ENCODE results near the gene VAT1. TPM values are rescaled to one million over a fixed set of nuclear protein-coding genes. Genes with fewer than 3 reads are reported as not detected.

VAT1 gene
- polyA plus RNA-seq, 1 of the 3 experiments (the other 2 are of a cell fraction) = 170 TPM

DNA sequence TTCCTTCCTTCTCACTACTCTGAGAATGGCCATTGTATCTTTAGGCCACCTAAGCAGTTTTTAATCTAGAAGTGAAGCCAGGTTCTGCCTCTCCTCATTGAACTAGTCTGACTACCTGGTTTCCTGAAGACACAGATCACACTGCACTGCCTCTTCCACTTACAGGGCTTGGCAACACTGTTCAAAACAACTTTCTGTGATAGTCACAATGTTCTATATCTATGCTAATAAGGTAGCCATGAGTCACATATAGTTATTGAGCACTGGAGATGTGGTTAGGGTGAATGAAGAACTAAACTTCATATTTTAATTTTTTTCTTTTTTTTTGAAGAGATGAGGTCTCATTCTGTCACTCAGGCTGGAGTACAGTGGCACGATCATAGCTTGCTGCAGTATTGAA, 29.8 kb upstream of the VAT1 start:
- Histone ChIP-seq H3K4me2 (no peak overlapping the region), H3K79me2 (ENCODE audit: insufficient read depth) (no peaks in the 10 kb centered on the region), H3K36me3 (replicated peaks in 1 of 2; ENCODE audit: control insufficient read depth in 1 of 2, insufficient read depth in 2 of 2, low read length in 1 of 2) (peaks cover 3 to 14% of the 10 kb centered on the region in 2 experiments), H3K27ac (ENCODE audit: low read depth in 2 of 2, low read length in 1 of 2) (no peak overlapping the region), H3K27me3 (ENCODE audit: insufficient read depth) (no peaks in the 10 kb centered on the region), H3K9ac (no peak overlapping the region), H4K20me1 (ENCODE audit: insufficient read depth) (no peaks in the 10 kb centered on the region), H3K4me1 (ENCODE audit: control insufficient read depth in 1 of 2, insufficient read depth in 2 of 2, low read depth in 1 of 2, low read length in 1 of 2) (no peaks in the 10 kb centered on the region), H2AFZ (ENCODE audit: low read depth) (no peak overlapping the region), H3K9me2 (no peaks in the 10 kb centered on the region), H3K9me3 (no peaks in the 10 kb centered on the region), H3F3A (replicated peaks; ENCODE audit: insufficient read depth) (no peaks in the 10 kb centered on the region), H3K4me3 (ENCODE audit: low read depth in 2 of 2, low read length in 1 of 2) (no peak overlapping the region)
- no peak for DNase-seq
- ChIA-PET CTCF (no interaction called here), POLR2A (no interaction called here)
- 92% methylated on average over 1 of the region's 1 CpG for WGBS (ENCODE audit: low lambda C conversion rate)
- TF ChIP-seq RCOR1 (IDR thresholded peaks at IDR 0.05; ENCODE audit: low read length) (no peak), NFIC (IDR thresholded peaks at IDR 0.05; ENCODE audit: borderline replicate concordance) (no peak), GATA2 (CRISPR knock-in tag; IDR thresholded peaks at IDR 0.05) (no peak), SIN3A (IDR thresholded peaks at IDR 0.05; ENCODE audit: borderline replicate concordance, low read depth, low read length) (no peak), RXRA (IDR thresholded peaks at IDR 0.05; ENCODE audit: borderline replicate concordance, low read depth) (no peak)
- TF ChIP-seq, protein P1, sequence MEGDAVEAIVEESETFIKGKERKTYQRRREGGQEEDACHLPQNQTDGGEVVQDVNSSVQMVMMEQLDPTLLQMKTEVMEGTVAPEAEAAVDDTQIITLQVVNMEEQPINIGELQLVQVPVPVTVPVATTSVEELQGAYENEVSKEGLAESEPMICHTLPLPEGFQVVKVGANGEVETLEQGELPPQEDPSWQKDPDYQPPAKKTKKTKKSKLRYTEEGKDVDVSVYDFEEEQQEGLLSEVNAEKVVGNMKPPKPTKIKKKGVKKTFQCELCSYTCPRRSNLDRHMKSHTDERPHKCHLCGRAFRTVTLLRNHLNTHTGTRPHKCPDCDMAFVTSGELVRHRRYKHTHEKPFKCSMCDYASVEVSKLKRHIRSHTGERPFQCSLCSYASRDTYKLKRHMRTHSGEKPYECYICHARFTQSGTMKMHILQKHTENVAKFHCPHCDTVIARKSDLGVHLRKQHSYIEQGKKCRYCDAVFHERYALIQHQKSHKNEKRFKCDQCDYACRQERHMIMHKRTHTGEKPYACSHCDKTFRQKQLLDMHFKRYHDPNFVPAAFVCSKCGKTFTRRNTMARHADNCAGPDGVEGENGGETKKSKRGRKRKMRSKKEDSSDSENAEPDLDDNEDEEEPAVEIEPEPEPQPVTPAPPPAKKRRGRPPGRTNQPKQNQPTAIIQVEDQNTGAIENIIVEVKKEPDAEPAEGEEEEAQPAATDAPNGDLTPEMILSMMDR (IDR thresholded peaks at IDR 0.05) = no peak
- TF ChIP-seq, protein P2, sequence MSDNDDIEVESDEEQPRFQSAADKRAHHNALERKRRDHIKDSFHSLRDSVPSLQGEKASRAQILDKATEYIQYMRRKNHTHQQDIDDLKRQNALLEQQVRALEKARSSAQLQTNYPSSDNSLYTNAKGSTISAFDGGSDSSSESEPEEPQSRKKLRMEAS (IDR thresholded peaks at IDR 0.05; ENCODE audit: low read depth) = no peak

DNA sequence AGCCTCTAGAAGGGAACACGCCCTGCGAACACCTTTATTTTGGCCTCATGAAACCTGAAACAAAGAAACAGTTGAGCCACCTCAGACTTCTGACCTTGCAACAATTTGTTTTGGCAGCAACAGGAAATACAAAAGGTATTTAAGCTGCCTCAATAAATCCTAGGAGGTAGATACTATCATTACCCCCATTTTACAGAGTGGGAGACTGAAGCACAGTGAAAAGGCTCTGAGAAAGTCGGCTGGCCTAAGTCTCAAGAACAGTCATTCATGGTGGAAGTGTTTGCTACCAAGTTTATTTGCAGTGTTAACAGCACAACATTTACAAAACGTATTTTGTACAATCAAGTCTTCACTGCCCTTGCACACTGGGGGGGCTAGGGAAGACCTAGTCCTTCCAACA, 21.8 kb upstream of the VAT1 start:
- H2AFZ ChIP-seq (ENCODE audit: low read depth) = no peak overlapping the region
- H3K4me2 ChIP-seq = no peak overlapping the region
- no peak for DNase-seq
- no peaks in the 10 kb centered on the region for H3K27me3 ChIP-seq (ENCODE audit: insufficient read depth)
- peaks cover 0 to 2% of the 10 kb centered on the region in 2 experiments for H3K36me3 ChIP-seq (replicated peaks in 1 of 2; ENCODE audit: control insufficient read depth in 1 of 2, insufficient read depth in 2 of 2, low read length in 1 of 2)
- no peaks in the 10 kb centered on the region for H3K79me2 ChIP-seq (ENCODE audit: insufficient read depth)
- H3K9ac ChIP-seq = no peak overlapping the region
- no peak for TF ChIP-seq NRF1 (IDR thresholded peaks at IDR 0.05; ENCODE audit: low read depth, low read length)
- TF ChIP-seq SIN3A (IDR thresholded peaks at IDR 0.05; ENCODE audit: borderline replicate concordance, low read depth, low read length) = no peak
- no peak for TF ChIP-seq YY1 (IDR thresholded peaks at IDR 0.05; ENCODE audit: low read depth)
- no peak for TF ChIP-seq CHD2 (IDR thresholded peaks at IDR 0.05; ENCODE audit: low read length, partially characterized antibody)
- TF ChIP-seq RFX5 (IDR thresholded peaks at IDR 0.05; ENCODE audit: low read length) = no peak
- TF ChIP-seq MEF2A (IDR thresholded peaks at IDR 0.05; ENCODE audit: borderline replicate concordance, low read depth) = no peak
- no peak for TF ChIP-seq EP300 (IDR thresholded peaks at IDR 0.05; ENCODE audit: borderline replicate concordance in 1 of 2, low read depth in 1 of 2, low read length in 1 of 2)
- TF ChIP-seq RCOR1 (IDR thresholded peaks at IDR 0.05; ENCODE audit: low read length) = no peak
- no peak for TF ChIP-seq JUND (IDR thresholded peaks at IDR 0.05)
- TF ChIP-seq, protein P3, sequence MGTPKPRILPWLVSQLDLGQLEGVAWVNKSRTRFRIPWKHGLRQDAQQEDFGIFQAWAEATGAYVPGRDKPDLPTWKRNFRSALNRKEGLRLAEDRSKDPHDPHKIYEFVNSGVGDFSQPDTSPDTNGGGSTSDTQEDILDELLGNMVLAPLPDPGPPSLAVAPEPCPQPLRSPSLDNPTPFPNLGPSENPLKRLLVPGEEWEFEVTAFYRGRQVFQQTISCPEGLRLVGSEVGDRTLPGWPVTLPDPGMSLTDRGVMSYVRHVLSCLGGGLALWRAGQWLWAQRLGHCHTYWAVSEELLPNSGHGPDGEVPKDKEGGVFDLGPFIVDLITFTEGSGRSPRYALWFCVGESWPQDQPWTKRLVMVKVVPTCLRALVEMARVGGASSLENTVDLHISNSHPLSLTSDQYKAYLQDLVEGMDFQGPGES (IDR thresholded peaks at IDR 0.05; ENCODE audit: low read depth, low read length) = no peak
- no peak for TF ChIP-seq GATA2 (CRISPR knock-in tag; IDR thresholded peaks at IDR 0.05)
- TF ChIP-seq, protein P1 (IDR thresholded peaks at IDR 0.05) = no peak
- TF ChIP-seq MXI1 (IDR thresholded peaks at IDR 0.05; ENCODE audit: low read depth, low read length) = no peak
- no peak for TF ChIP-seq ELF1 (IDR thresholded peaks at IDR 0.05)
- no peak overlapping the region for H3K4me3 ChIP-seq (ENCODE audit: low read depth in 2 of 2, low read length in 1 of 2)
- H3K27ac ChIP-seq (ENCODE audit: low read depth in 2 of 2, low read length in 1 of 2) = no peak overlapping the region
- ChIA-PET POLR2A (no interaction called here), CTCF (no interaction called here)
- no peaks in the 10 kb centered on the region for H4K20me1 ChIP-seq (ENCODE audit: insufficient read depth)
- no peaks in the 10 kb centered on the region for H3F3A ChIP-seq (replicated peaks; ENCODE audit: insufficient read depth)
- peaks cover 0 to 5% of the 10 kb centered on the region in 2 experiments; a peak in 1 of 4 replicates for H3K4me1 ChIP-seq (ENCODE audit: control insufficient read depth in 1 of 2, insufficient read depth in 2 of 2, low read depth in 1 of 2, low read length in 1 of 2)
- H3K9me2 ChIP-seq = no peaks in the 10 kb centered on the region
- H3K9me3 ChIP-seq = no peaks in the 10 kb centered on the region
- 93% methylated on average over 4 of the region's 4 CpGs for WGBS (ENCODE audit: low lambda C conversion rate)

All from SK-N-SH (cell line).